Umbilical cord (tissue), 2 donors: Measurements from ENCODE around the gene SLC22A23. TPM values are rescaled to one million over a fixed set of nuclear protein-coding genes. Genes with fewer than 3 reads are reported as not detected.

Source experiments
- DNase-seq: peaks from one replicate; pipeline ENCODE4 v3.0.0-alpha.2; 2015; ENCODE audit warnings: low spot score
- total RNA-seq: library from RNA; depleted of rRNA; stranded (reverse); fragments of >200 nt; gene quantifications from one replicate; pipeline ENCODE4 v1.2.3, GENCODE V29; 2014; ENCODE audit warnings: low replicate concordance; ENCODE audit not compliant: insufficient read depth

The SLC22A23 gene
- total RNA-seq, 1 donor from 2014 or later: 18.5 TPM

DNA sequence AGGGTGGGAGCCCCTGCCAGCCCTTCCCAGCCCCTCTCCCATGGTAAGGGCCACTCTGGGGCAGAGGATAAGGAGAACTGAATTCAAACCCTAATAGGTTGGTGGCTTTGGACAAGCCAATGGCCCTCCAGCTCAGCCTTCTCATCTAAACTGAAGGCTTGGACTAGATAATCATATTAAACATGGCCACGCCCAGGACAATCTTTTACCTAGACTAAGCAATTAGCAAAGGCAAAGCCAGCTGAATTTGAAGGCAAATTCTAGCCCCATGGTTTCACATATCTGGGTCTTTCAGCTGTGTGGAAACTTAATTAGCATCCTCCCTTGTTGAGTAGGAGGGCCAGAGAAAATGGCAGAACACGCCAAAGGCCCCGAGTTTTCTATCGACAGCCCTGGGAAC is 10.7 kb downstream of the SLC22A23 start:
- no peak for DNase-seq

DNA sequence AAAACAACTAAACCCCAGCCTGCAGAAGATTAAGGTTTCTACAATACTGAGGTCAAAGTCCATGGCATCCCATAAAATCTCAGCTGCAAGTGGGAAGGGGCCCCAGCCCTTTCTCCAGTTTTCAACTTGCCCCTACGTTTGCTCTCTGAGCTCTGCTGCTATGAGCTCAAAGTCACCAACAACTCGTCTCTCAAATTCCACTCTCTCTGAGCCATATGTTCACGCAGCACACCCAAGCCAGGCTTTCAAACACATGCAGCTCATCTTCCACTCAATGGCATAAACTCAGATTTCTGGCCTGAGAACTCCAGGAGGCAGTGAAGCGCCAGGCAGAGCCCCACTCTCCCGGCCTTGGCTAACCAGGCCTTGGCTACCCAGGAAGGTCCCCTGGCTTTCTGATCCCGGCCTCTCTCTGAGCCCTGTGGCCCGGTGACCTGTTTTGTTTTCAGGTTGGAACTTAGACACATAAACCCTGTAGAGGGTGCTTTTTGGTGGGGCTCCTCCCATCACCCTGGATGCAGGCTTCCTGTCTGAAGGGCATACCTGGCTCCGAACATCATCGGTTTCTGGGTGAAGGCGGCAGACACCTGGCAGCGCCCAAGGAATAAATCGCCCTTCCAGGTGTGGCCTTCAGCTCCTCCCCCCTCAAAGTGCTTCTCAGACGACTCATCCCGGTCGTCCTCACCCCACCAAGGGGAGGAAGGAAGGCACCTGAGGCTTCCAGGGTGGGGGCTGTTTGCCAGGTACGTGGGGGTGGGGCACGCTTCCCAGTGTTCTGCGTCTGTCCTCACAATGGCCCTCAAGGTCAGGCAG is 12.4 kb downstream of the SLC22A23 start:
- DNase-seq: no peak

DNA sequence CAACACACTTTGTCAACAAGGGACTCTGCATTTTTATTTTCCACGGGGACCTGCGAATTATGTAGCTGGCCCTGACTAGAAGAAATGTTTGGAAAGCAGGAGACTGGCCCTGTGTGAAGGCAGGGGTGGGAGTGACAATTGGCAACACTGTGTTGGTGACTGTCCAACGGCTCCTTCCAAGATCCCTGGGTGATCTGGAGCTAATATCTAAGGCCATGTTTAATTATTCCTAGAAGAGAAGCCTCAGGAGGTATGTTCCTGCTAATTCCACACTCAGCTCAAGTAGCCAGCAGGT is 13.7 kb downstream of the SLC22A23 start:
- no peak for DNase-seq

DNA sequence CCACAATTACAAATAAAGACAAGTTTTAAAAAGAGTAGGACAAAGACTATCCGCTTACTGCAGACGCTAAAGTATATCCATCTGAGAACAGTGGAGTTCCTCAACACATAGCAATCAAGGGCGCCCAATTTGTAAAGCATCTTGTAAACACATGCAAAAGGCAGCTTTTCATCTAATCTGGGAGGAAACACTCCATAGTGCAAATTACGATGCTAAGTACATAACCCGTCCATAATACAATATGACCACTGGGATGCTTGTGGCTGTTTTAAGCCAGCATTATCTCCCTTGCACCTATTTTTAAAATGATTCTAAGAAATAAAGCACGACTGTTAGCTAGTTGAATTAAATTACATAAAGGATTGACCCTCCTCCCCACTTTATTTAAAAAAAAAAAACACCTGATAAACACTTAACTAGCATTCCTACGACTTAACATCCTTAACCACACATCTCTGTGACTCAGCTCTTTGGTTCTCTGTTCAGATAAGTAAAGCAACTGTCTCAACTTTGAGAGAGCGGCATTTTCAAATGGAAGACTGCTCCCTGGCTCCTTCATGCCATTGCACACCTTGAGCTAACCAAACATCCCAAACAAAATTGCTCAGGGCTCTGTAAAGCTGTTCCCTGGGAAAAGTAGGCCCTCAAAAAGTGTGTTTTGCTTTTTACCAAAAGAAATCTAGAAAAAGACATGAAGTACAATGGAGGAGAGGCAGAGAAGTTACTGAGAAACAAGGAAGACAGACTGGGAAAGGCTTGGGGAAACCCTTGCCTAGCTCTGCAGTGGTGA is 14.2 kb downstream of the SLC22A23 start:
- DNase-seq: no peak

DNA sequence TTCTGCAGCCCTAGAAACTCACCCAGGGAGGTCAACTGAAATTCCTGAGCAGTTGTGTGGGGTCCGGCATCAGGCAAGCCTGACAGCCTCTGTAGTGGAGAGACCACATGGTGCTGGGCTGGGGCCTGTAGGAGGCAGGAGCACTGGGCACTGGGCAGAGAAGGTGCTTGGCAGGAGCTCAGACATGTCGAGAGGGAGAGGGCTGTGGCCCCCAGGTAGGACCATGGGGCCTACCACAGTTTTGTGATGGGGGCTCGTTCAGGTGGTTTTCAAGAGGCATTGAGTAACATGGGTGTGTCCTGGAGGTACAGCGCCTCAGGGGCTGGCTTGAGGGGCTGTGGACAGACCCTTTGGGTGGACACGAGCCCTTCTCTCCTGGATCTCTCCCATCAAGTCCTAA is 15.9 kb downstream of the SLC22A23 start:
- DNase-seq: no peak

DNA sequence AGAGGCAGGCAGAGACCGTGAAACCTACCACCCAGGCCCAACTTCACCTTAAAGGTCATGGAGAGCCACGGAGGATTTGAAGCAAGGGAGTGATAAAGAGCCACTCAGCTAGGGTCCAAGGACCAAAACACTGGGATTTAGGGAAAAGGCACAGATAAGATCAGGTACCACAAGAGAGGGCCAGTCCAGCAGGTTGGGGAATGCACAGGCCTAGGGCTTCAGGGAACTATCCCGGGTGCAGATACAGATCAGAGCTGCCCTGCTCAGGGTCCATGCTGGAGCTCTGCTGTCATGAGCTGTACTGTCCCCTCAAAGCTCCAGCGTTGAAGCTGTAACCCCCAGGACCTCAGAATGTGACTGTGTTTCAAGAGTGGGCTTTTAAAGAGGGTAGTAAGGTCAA is 16.9 kb downstream of the SLC22A23 start:
- DNase-seq: no peak

DNA sequence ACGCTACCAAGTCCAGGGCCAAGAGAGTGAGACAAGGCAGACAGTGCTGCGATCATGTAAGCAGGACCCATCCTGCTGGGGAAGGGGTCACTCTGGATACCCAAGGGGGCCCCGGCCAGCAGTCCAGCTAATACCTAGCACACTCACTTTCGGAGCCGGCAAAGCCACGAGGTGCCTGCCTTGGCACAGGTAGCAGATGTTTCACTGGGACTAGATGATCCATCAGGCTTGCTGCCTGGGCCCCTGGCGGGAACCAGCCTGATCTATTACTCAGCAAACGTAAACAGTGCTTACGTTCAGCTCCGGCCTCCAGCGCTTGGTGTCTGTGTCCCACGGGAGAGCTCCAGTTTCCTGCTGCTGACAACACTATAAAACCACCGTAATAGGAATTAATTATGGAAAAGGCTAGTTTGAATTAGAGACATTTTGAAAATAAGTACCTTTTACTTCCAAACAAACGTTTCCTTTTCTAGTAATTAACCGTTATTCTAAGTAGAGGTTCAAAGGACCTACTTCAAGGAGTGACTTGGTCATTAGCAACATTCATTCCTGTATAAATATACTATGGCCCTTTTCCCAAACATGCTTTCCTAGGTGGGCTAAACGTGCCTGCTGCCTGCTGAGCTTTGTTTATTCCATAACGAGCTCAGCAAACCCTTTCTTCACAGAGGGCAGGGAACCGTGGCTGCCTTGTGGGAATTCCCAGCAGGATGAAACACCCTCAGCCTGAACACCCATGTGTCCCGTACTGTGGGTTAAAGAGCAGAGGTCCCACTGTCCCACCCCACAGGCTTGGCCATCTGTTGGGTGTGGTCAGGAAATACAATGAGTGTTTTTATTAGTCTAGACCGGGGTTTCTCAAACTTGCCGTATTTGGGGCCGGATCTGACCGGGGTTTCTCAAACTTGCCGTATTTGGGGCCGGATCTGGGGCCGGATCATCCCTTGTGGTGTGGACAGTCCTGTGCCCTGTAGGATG is 18.4 kb downstream of the SLC22A23 start:
- no peak for DNase-seq

DNA sequence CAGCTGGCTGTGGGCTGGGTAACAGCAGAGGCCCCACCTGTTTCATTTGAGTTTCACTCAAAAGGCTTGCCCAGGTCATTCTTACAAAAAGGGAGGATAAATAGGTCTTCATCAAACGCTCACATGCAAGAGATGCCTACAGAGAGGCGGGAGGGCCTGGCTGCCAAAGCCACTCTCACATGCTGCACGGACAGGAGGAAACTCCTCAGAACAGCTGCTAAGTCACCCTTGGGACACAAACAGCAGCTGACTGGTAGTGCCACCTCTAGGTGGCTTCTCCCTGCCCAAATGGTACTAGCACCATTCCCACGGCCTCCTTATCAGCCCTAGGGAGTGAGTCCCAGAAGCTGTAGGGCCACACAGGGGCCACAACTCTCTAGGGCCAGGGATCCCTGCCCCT is 23.8 kb downstream of the SLC22A23 start:
- no peak for DNase-seq

DNA sequence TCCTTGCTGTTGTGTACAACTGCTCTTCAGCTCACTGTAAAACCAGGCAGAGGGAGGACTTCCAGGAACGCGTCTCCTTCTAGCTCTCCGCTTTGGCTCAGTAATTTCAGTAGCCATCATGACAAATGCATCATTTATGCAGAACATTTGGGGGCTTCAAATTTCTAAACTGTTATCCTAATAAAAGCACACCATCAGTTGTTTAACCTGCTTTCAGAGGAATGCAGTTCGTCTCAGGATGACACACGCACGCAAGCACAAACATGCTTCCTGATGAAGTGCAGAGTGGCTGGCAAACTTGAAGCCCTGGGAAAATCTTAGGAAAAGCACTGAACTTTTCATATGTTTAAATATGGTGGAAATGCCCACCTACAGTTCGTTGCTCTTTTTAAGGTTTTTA is 24.4 kb downstream of the SLC22A23 start:
- DNase-seq: peak; percentile 65

DNA sequence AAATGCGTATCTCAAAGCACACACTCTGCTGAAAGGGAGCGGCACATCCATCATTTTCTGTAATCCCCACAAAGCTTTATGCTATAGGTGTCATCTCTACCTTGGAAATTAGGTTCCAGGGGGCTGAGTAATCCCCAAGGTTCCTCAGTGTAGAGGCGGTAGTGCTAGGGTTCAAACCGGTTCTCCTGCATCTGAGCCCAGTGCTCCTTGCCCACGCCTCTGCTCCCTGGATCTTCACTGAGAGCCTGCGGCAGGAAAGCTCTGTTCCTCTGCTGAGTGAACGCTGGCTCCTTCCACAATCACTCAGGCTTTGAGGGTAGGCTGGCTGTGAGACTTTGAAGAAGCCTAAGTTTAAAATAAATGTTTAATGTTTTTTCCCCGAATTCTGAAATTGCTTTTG is 24.9 kb downstream of the SLC22A23 start:
- DNase-seq: no peak

DNA sequence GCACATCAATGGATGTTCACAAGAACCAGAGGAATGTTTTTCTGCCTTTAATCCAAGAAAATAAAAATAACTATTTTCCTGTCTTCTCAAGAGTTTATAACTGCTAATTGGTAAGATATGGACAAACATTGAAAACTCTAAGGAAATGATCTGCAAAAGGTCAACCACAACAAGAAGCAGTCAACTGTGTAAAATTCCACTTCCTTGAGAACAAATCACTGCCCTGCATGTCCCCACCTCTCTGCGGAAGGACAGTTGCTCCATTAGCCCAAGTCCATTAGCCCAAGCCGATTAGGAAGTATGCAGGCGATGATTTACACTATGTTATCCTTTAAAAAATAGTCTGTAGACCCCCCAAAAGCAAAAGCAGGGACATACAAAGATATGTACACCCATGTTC is 27.6 kb downstream of the SLC22A23 start:
- no peak for DNase-seq

DNA sequence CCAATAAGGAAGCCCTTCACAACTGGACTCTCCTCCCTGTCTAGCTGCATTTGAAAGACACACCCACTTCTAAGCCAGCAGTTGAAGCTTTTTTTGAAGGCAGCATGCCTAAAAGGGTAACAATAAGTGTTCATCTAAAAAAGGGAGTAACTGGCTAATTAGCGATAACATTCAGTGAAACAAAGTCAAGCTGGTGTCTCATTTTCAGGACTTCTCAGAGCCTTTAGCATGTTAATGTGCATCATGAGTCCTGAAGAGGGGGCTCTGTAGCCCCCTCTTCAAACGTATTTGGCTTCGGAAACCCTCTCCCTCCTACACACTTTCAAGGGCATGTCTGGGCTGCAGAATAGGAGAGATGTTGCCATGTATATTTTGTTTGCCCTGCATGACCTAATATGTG is 28.1 kb downstream of the SLC22A23 start:
- DNase-seq: no peak

DNA sequence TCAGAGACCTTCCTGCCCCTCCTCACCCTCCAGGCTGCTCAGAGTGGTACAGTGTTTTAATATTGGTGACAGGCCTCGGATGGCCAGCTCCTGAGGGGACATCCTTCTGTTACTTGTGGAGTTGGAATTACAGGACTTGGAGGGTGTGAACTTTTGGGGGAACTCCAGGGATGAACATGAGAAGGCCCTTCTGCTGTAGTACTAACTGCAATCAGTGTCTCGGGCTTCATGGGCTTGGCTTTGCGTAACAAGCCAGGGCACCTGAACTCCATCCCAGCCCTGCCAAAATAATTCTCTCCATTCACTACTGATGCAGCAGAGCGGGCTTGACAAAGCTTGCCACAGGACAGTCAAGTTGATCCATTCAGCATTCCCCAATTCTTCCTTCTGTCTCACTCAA is 28.6 kb downstream of the SLC22A23 start:
- DNase-seq: no peak

DNA sequence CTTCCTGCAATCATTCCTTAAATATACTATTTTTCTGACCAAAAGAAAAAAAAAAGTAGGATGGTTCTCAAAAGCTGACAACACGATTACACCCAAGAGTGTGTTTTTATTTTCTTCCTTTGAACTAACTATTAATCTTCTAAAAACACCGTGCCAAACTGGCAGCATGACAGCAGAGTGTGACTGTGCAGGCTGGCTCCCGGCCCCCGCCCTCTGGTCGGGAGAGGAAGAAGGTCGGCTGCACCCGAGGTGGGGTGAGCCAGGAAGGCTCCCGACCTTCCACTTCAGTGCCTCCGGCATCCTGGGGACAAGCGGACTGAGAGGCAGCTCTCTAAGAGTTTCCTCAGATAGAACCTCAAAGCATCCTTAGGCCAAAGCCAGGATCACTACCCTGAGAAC is 29.2 kb downstream of the SLC22A23 start:
- no peak for DNase-seq

DNA sequence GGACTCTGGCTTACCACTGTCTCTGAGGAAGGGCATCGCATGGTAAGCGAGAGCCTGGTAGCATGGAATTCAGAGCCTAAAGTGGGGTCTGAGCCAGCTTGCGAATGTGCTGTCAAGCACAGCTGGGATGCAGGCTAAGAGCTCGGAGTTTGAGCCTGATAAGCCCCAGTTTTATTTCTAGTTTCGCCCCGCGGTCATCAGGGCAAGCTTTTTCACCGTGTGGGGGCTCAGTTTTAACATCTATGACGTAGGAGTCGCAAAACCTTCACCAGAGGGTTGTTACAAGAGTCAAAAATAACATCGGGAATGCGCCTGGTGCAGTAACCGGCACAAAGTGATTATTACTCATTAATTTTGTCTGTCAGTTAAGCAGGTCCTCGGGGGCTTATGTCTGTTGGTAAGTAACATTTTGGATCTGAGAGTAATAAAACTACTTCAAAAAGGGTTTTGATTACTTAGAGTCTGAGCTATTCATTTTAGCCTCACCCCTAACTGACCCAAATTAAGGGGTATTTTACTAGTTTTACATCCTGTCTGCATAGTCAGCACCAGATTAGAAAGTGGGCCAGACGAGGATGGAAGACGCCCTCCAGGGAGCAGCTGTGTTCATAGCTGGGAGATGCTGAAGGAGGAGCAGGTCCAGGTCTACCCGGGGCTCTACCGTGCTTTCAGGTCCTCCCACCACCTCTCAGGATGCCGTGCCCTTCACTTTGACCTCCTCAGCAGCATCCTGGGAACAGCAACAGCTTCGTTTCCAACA is 29.7 kb downstream of the SLC22A23 start:
- DNase-seq: peak; percentile 89

DNA sequence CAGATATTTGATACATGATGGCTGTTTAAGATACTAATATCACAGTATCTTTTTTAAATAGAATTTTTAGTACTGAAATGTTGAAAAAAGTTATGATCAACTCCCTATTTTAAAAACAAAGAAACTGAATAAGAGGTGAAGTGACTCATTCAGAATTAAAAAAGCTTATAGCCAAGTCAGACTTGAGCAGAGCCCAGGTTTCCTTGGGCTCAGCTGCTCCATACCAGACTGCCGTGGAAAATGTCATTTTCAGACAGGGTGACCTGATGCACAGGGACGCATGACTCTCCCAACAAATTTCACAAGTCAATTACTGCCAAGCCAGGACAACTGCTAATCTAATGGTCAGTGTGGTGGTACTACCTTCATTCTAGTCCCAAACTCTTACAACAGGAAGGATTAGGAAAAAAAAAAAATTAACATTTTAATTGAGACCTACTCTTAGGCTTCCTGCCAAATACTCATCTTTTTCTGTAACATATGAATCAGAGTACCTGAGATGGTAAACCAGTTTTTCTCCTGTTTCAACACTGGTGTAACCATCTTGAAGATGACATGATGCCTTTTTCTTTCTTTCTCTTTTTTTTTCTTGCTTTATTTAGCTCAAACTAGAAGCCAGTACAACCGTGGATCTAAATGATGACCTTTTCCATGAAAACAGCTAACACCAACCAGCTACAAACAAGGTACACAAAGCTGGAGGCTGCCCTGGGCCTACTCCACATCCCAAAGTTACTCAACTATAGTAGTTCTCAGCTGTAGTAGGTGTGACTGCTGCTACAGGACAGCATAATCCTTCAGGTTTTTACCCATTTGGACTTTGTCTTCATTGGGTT is 30.5 kb downstream of the SLC22A23 start:
- no peak for DNase-seq

DNA sequence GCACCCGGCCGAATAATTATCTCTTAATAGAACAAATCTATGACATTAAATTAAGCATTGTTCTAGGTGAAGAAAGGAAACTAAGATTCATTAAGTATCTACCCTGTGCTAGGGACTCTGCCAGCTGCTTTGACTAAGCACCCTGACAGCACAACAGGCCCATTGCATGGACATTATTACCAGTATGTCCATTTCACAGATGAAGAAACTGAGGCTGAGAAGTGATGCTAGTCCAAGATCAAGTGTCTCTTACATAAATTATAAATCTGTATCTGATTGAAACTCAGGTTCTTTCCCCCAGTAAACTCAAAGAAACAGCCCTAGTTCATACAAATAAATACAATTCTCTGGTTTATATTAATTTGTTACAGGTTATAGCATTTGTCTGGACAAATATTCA is 31.3 kb downstream of the SLC22A23 start:
- DNase-seq: no peak

DNA sequence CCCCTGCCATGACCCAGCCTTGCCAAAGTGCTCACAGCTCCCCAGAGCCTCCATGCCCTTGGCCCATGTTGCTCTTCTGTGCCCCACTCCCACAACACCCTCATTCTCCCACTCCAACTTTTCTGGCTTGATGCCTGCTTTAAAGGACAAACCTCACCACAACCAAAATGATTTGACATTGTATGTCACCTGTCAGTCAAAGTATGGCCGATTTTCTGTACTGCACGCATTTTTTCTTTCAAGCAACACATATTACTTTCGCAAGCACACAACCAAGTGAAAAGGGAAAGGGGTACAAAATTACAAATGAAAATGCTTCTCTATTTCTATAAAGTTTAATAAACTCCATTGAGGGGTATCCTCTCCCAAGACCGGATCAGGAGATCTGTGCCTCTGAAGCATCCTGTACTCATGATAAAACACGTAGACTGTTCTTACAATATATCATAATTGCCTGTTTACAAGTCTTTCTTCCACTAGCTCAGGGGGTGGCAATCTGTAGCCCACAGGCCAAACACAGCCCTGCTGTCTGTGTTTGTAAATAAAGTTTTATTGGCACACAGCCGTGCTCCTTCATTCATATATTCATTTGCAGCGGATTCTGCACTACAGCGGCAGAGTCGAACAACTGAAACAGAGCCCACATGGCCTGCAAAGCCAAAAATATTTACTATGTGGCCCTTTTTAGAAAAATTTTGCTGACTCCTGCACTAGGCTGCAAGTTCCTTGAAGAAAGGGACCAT is 32.5 kb downstream of the SLC22A23 start:
- no peak for DNase-seq

DNA sequence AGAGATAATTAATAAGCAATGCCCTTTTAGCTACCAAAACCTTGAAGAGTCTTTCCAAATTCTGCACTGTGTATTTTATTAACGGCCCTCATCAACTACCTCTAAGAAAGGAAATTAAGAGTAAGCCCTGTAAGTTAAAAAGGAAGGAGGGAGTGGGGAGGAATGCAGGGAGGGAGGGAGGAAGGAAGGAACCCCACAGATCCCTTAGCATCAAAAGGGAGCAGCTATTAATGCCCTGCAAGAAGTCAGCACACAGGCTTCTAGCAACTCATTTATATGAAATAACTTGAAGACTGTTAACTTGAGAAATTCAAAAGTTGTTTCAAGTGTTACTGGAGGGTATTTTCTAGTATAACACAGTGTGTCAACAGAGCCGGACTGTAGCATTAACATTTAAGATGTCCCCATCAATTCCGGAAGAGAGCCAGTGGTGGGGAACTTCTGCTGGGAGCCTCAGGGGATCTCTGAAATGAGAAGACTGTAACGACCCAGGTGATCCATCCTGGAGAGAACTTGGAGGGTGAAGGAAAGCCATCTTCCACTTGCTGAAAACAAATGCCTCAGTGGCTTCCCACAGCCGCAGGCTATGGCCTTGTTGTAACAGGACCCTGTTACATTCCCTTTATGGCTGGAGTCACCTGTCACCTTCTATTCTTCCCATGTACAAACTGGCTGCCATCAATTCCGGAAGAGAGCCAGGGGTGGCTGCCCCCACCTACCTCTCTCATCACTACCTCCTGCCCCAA is 33.2 kb downstream of the SLC22A23 start:
- DNase-seq: no peak
